Ramos (cell line): ENCODE results near the gene BLM.
"Not testable (repeated sequence)": the region's sequence is repeated elsewhere in the genome, so short reads cannot be mapped to it uniquely, and the experiment has no call there.

ENCODE experiments used
- in situ Hi-C: fragments of 300-500 bp; cut with MboI; formaldehyde crosslinking; loops from one replicate; pipeline ENCODE4 v1.14.3; 2022; ENCODE audit warnings: low sequenced_read_pairs; ENCODE audit not compliant: unreplicated experiment

The BLM gene

GRCh38 chr15:90838139-90838538, 121.0 kb downstream of the BLM start:
- in situ Hi-C loops, result no loop called here

GRCh38 chr15:90838544-90838943, 121.4 kb downstream of the BLM start:
- in situ Hi-C loops, result no loop called here

- in situ Hi-C loops, result no loop called here
Measured at GRCh38 chr15:90839187-90840071, 122.3 kb downstream of the BLM start.

GRCh38 chr15:90840157-90840855, 123.2 kb downstream of the BLM start:
- in situ Hi-C loops, result no loop called here

DNA sequence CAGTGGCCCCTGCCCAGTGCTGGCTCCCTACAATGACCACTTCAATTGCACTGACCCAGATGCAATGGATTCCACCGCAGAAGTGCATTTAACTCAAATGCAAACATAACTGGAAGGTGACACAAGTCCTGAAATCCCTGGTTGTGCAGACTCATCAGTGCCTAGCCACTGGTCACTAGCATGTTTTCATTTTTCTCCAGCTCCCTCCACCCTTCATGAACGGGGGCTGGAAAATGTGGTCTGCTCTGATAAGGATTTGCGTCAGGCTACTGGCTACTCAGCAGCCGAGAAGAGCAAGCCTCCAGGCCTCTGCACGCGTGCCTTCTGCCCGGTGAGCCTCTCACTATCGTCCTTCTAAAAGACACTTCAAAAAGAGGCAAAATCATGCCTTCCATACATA, 123.8 kb downstream of the BLM start:
- in situ Hi-C loops, result no loop called here

GRCh38 chr15:90844696-90845095, 127.5 kb downstream of the BLM start:
- in situ Hi-C loops, result no loop called here

- in situ Hi-C loops, result no loop called here
Measured at GRCh38 chr15:90845201-90845949, 128.2 kb downstream of the BLM start.

GRCh38 chr15:90849424-90849823, 132.3 kb downstream of the BLM start:
- in situ Hi-C loops, result not testable (repeated sequence)

DNA sequence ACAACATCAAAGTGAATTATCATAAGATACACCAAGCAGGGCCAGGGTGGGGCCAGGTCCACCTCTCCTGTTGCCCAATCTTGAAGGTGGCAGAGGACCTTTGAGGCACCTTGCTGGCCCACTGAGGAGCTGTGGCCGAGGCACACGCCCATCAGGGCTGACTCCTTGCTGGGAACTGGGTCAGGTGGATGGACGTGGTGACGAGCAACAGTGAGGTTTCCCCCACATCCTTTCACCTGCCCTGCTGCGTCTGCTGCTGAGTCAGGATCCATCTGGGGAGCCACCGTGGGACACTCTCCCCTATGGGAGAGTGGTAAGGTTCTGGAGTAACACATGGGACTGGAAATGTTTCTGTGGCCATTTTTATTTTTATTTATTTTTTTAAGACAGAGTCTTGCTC, 134.0 kb downstream of the BLM start:
- in situ Hi-C loops, result no loop called here

- in situ Hi-C loops, result no loop called here
Measured at GRCh38 chr15:90851940-90852339, 134.8 kb downstream of the BLM start.

DNA sequence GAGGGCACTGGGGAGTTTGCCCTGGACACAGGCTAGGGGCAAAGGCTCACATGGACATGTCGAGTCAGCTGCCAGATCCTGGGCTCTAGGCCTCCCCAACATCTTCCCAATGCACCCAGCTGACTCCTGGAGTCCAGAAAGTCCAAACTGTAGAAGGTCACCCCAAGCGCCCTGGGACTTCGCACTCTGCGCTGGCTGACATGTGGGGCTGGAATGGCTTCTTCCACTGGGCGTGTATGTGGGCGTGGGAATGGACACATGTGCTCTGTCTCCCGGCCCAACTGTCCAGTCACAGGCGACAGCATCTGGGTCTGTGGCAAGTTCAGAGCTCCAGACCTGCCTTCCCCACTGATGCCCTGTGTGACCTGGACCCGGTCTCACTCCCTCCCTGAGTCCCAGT, 138.0 kb downstream of the BLM start:
- in situ Hi-C loops, result no loop called here

GRCh38 chr15:90857337-90857736, 140.2 kb downstream of the BLM start:
- in situ Hi-C loops, result no loop called here

DNA sequence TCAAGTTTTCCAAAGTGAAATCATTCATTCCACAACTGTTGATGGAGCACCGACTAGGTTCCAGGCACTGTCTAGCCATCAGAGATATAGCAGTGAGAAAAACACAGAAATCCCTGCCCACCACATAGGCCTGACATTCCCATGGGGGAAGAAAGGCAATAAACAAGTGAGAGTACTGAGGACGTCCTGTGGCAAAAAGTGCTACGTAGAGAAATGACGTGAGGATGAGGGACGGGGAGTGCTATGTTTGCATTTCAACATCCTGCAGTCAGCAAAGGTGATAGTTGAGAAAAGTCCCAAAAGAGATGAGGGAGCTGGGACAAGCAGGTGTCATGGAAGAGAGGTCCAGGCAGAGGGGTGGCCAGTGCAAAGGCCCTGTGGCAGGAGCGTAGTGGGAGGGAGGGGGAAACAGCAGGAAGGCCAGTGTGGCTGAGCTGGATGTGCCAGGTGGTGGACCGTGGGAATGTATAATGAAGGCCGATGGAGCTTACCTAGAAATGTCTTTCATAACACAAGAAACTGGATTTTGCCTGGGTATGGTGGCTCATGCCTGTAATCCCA, 140.8 kb downstream of the BLM start:
- in situ Hi-C loops, result no loop called here

DNA sequence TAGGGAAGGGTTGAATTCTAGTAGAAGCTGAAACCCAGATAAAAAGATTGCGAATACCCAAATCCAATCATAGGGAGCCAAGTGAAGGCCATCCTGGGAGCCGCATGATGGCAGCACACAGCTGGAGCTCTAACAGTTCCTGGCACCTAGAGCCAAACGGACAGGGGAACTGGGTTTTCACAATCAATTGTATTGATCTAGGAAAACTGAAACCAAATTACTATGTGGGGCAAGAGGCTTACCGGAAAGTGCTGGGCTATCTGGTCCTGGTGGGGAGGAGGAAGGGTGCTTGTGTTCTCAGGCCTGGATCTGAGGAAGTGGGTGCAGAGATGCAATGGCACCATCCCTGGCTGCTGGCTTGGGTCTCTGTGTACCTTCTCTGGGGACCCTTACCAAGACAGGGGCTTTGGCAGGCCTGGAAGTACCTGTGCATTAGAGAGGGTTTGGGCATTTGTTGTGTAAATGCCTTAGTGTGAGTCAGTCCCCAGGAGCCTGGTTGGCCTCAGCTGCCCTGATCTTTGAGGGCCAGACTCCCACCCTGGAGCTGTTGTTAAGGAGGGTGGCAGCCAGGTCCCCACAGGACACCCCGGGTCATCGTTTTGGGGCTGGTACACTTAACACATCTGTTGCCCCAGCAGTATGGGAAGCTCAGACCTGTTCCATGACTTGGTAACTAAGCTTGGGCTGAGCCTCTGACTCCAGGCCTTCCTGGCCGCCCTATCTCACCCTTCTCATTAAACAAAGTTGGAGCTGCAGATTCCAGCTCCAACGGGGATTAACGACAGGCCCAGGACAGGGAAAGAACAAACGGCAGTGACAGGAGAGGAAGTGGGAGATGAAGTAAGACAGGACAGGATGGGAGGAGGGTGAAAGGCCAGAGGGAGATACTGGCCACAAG, 142.3 kb downstream of the BLM start:
- in situ Hi-C loops, result no loop called here

DNA sequence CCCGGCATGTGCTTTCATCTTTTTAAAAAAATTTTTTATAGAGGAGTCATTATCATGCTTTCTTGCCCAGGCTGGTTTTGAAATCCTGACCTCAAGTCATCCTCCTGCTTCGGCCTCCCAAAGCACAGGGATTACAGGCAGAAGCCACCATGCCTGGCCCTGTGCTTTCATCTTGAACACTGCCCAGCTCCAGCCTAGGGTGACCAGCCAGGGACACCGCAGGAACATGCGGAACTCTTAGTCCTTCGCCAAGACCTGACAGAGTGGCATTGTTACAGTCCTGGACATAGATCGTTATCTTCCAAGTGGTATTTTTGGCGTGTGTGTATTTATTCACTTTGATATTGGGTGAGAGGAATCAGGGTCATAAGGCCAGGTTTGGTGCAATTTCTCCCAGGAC, 143.3 kb downstream of the BLM start:
- in situ Hi-C loops, result no loop called here

DNA sequence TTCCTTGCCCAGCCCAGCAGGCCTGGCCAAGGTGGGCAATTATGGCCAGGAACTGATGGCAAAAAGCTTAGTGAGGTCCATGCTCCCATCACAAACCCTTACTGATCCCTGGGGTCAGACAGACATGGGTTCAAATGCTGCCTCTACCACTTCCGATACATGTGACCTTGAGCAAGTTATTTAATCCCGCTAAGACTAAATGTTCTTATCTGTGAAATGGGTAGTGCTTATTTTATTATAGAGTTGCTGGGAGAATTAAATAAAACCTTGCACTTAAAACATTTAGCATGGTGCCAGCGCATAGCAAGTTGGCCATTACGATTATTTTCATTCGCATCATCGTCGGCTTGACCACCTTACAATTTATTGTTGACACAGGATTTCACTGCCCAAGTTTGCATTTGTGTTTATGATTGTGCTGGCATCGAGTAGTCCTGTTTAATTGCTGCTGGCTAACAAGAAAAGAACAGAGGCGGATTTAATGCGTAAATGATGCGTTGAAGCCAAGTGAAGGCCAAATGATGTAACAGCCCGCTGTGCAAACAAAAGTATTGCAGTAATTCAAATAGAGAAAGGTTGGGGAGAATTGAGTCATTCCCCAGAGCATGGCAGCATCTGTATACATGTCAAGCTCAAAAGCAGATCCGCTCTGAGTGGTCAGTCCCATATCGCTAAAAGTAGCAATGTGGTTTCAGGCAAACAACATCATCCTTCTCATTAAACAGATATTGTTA, 144.0 kb downstream of the BLM start:
- in situ Hi-C loops, result no loop called here

GRCh38 chr15:90862487-90862886, 145.3 kb downstream of the BLM start:
- in situ Hi-C loops, result no loop called here

GRCh38 chr15:90862964-90863778, 146.0 kb downstream of the BLM start:
- in situ Hi-C loops, result no loop called here
